ENCODE measurements around the gene EMILIN1.

The EMILIN1 gene

DNA sequence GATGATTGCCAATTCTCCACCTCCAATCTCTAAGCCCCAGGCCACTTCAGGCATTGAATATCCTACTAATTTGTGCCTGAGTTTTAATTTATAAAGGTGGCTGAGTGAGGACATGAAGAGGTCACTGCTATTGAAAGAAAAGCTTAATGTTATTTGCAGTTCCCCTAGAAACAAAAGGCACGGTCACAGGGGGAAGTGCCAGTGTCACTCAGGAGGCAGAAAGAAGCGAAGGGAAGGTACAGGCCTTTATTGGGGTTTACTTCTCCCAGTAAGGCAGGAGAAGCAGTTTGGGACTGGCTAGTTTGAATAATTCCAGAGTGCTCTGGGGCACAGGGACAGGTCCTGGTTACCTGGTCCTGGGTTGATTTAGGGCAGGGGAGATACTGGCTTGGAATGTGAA is 43.5 kb downstream of the EMILIN1 start:
- TF ChIP-seq, protein P1, sequence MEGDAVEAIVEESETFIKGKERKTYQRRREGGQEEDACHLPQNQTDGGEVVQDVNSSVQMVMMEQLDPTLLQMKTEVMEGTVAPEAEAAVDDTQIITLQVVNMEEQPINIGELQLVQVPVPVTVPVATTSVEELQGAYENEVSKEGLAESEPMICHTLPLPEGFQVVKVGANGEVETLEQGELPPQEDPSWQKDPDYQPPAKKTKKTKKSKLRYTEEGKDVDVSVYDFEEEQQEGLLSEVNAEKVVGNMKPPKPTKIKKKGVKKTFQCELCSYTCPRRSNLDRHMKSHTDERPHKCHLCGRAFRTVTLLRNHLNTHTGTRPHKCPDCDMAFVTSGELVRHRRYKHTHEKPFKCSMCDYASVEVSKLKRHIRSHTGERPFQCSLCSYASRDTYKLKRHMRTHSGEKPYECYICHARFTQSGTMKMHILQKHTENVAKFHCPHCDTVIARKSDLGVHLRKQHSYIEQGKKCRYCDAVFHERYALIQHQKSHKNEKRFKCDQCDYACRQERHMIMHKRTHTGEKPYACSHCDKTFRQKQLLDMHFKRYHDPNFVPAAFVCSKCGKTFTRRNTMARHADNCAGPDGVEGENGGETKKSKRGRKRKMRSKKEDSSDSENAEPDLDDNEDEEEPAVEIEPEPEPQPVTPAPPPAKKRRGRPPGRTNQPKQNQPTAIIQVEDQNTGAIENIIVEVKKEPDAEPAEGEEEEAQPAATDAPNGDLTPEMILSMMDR (IDR thresholded peaks at IDR 0.05; ENCODE audit: insufficient read depth, low read length, missing control alignments), result no peak
- no peak overlapping the region for H3K4me3 ChIP-seq (ENCODE audit: low read depth, low read length)
- ChIA-PET CTCF (interaction anchor here (0.8 to 1.0 kb wide), 2 partner anchors 10 to 12 kb away, joined by 3 read pairs; no protein-coding TSS in a partner anchor), POLR2A (no interaction called here)
- no peak for DNase-seq (ENCODE audit: low read depth, low spot score)

DNA sequence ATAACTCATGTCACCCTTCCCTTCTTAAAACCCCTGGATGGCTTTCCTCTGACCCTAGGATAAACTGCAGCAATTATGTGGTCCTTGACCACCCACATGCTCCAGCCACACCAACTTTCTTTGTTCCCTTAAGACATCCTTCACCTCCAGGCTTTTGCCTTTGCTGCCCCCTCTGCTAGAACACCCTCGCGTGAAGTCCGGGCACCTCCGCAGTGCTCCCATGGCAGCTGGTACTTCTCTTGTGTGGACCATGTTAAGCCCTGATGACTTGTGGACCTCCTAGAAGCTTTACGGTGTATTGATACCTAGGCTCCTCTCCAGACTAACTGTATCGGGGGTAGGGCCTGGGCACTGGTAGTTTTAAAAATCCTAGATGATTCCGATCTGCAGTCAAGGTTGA is 44.4 kb downstream of the EMILIN1 start:
- POLR2A ChIA-PET, result interaction anchor here (2.4 kb wide), 1 partner anchor 11 kb away, joined by 8 read pairs; the partner anchor contains the start of gene PREB
- no peak for DNase-seq (ENCODE audit: low read depth, low spot score)

DNA sequence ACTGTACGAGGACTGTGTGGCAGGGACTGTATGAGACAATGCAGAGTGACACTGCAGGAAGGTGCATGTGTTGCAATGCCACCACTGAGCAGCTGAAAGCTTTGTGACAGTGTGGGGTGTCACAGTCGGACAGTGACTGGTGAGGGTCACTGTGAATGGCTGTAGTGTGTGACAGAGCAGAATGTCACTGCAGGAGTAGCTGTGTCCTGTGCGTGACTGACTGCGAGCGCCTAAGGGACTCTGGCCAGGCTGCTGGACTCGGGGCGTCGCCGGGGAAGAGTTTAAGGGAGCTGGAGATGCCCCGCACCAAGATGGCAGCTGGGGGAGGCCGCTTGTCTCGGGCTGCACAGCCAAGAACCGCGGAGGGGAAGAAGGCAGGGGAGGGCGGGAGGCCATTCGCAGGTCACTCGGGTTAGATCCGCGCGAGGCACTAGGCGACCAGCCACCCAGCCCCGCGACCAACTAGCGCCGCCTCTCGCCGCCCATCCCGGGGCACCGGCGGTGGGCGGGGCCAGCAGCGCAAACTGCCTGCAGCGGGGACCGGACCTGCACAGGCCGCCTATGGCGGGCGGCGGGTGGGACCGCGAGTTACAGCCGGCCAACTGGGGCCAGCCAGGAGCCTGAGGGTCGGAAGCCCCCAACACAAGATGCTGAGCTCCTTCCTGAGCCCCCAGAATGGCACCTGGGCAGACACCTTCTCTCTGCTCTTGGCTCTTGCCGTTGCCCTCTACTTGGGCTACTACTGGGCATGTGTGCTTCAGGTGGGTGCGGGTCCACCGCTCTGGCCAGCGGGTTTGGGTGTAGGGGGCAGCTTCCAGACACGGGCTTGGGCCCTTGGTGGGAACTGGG is 45.1 kb downstream of the EMILIN1 start, which contains the start of gene ABHD1:
Gene ABHD1 (plus strand): TSS at position 514 of the 849 bp plus-strand sequence. CDS start 134 bp downstream, at position 648.
- POLR2A ChIA-PET, result interaction anchor here (1.0 to 2.4 kb wide), 2 partner anchors 10 to 60 kb away, joined by 5 to 8 read pairs; partner anchors contain the start of gene PREB
- DNase-seq (ENCODE audit: low read depth, low spot score), result no peak
- CTCF ChIA-PET, result interaction anchor here (0.7 to 3.2 kb wide), 7 partner anchors 10 to 197 kb away, joined by 3 to 18 read pairs (median 3); partner anchors contain the start of gene PREB

More for the DNA sequence above, 44.4 kb downstream of the EMILIN1 start:
- CTCF ChIA-PET, result interaction anchor here (1.1 to 1.6 kb wide), 4 partner anchors 63 to 198 kb away, joined by 3 to 12 read pairs (median 3); no protein-coding TSS in a partner anchor
- no peak overlapping the region for H3K4me3 ChIP-seq (ENCODE audit: low read depth, low read length)
- TF ChIP-seq, protein P1 (IDR thresholded peaks at IDR 0.05; ENCODE audit: insufficient read depth, low read length, missing control alignments), result no peak

DNA sequence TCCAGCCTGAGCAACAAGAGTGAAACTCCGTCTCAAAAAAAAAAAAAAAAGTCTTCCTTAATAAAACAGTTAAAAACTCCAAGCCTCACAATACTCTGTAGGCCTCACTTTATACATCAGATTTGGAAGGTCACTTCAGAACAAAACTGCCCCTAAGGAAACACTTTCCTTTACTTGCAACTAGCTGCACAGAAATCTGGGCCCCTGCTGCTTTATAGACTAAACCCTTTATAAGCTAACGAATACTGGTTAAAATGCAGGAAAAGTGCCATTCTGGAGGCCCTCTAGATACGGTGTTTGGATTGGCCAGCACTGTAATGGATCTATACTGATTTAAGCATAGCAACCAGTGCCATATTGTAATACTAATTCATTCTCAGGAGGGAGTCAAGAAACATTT is 46.7 kb downstream of the EMILIN1 start:
- TF ChIP-seq, protein P1 (IDR thresholded peaks at IDR 0.05; ENCODE audit: insufficient read depth, low read length, missing control alignments), result no peak
- CTCF ChIA-PET, result interaction anchor here (1.3 to 3.2 kb wide), 4 partner anchors 9 to 41 kb away, joined by 3 to 18 read pairs (median 5); partner anchors contain the start of gene PREB
- no peak for DNase-seq (ENCODE audit: low read depth, low spot score)
- POLR2A ChIA-PET, result interaction anchor here (0.7 kb wide), 1 partner anchor 10 kb away, joined by 3 read pairs; the partner anchor contains the start of gene PREB
- H3K4me3 ChIP-seq (ENCODE audit: low read depth, low read length), result no peak overlapping the region

More for the DNA sequence above, 45.1 kb downstream of the EMILIN1 start, which contains the start of gene ABHD1:
- H3K4me3 ChIP-seq (ENCODE audit: low read depth, low read length), result peak within 1 kb of the TSS; percentile 53
- TF ChIP-seq, protein P1 (IDR thresholded peaks at IDR 0.05; ENCODE audit: insufficient read depth, low read length, missing control alignments), result no peak

DNA sequence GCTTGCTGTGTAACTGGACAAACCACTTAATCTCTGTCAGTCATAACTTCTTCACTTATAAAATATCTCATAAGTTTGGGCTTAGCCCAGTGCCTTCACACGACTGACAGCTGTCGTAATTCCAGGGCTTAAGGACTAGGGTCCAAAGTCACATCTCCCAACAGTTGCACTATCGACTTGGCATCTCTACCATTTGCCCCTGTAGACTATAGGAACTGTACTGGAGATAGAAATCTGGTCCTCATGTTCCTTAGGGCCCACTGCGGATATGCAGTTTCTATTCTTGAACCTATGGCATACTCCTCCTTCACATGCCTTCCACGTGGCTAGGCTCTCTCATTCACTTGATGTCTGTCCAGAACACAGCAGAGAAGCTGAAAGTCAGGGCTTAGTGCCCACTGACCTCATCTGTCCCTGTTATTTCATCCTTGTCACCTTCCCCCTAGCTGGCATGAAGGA is 47.9 kb downstream of the EMILIN1 start:
- TF ChIP-seq, protein P1 (IDR thresholded peaks at IDR 0.05; ENCODE audit: insufficient read depth, low read length, missing control alignments), result no peak
- no peak for DNase-seq (ENCODE audit: low read depth, low spot score)
- CTCF ChIA-PET, result interaction anchor here (1.4 to 3.2 kb wide), 2 partner anchors 8 to 66 kb away, joined by 5 to 18 read pairs; partner anchors contain the start of gene PREB
- POLR2A ChIA-PET, result no interaction called here
- no peak overlapping the region for H3K4me3 ChIP-seq (ENCODE audit: low read depth, low read length)
